CD4-positive, alpha-beta T cell treated with Interleukin-15 for 1 hour (primary cell): ENCODE measurements around the gene MGRN1.

Source experiments
- DNase-seq: peaks from one replicate; pipeline ENCODE4 v3.0.0-alpha.2; 2020

The MGRN1 gene

GRCh38 chr16:4654964-4655590 lies 30.5 kb downstream of the MGRN1 start:
- DNase-seq: no peak

GRCh38 chr16:4655801-4656200 lies 31.2 kb downstream of the MGRN1 start:
- no peak for DNase-seq

- no peak for DNase-seq
Observed at GRCh38 chr16:4656221-4656620, 31.6 kb downstream of the MGRN1 start.

GRCh38 chr16:4656695-4657686 lies 32.4 kb downstream of the MGRN1 start:
- DNase-seq: no peak

GRCh38 chr16:4659363-4660353 lies 35.0 kb downstream of the MGRN1 start:
- no peak for DNase-seq

- peak; percentile 55 for DNase-seq
Observed at GRCh38 chr16:4660454-4661007, 35.9 kb downstream of the MGRN1 start.

GRCh38 chr16:4661661-4662060 lies 37.0 kb downstream of the MGRN1 start:
- DNase-seq: no peak

GRCh38 chr16:4663465-4663776 lies 38.8 kb downstream of the MGRN1 start:
- DNase-seq: no peak

- DNase-seq: peak; percentile 66
Observed at GRCh38 chr16:4663777-4664465, 39.3 kb downstream of the MGRN1 start.

- DNase-seq: peak; percentile 54
Observed at GRCh38 chr16:4664538-4665418, 40.2 kb downstream of the MGRN1 start.

- no peak for DNase-seq
Observed at GRCh38 chr16:4666537-4667202, 42.0 kb downstream of the MGRN1 start.

GRCh38 chr16:4667203-4667963 lies 42.8 kb downstream of the MGRN1 start:
- DNase-seq: no peak

GRCh38 chr16:4668313-4668960 lies 43.8 kb downstream of the MGRN1 start:
- no peak for DNase-seq

GRCh38 chr16:4673387-4674046 lies 48.9 kb downstream of the MGRN1 start:
- no peak for DNase-seq

- no peak for DNase-seq
Observed at GRCh38 chr16:4674926-4675530, 50.4 kb downstream of the MGRN1 start.

GRCh38 chr16:4675864-4676786 lies 51.5 kb downstream of the MGRN1 start:
- peak; percentile 73 for DNase-seq

- DNase-seq: no peak
Observed at GRCh38 chr16:4676831-4677230, 52.2 kb downstream of the MGRN1 start.
